SK-N-MC (cell line): ENCODE data around the gene COX11.

ENCODE experiments used
- DNase-seq: peaks from one replicate; pipeline ENCODE4 v3.0.0-alpha.2; 2011; ENCODE audit warnings: low read depth, low spot score
- H3K27ac ChIP-seq: fragments of 200-600 bp; sonication (generic); 2 replicates; pipeline ENCODE4 v1.5.1; 2016; ENCODE audit warnings: mixed run types
- H3K36me3 ChIP-seq: fragments of 200-600 bp; sonication (generic); 2 replicates; pipeline ENCODE4 v1.6.1; 2017; ENCODE audit warnings: antibody characterized with exemption, low read length, mixed read lengths; ENCODE audit not compliant: insufficient read depth
- H3K4me3 ChIP-seq: fragments of 200-600 bp; sonication (generic); 2 replicates; pipeline ENCODE4 v1.5.1; 2016
- H3K9ac ChIP-seq: fragments of 200-600 bp; sonication (generic); 2 replicates; pipeline ENCODE4 v1.8.0; 2017; ENCODE audit warnings: mixed run types, mixed read lengths; ENCODE audit not compliant: insufficient read length
- H3K9me3 ChIP-seq: fragments of 200-600 bp; sonication (generic); 2 replicates; pipeline ENCODE4 v1.6.1; 2017; ENCODE audit warnings: low read depth, mild to moderate bottlenecking, antibody characterized with exemption, low read length, moderate library complexity, mixed read lengths
- EZH2 ChIP-seq: fragments of 200-600 bp; sonication (generic); IDR thresholded peaks from one replicate; pipeline ENCODE4 v1.6.1; 2017; ENCODE audit warnings: antibody characterized with exemption
- FOXP2 ChIP-seq: optimal IDR thresholded peaks from 2 replicates; pipeline ENCODE3; 2011; ENCODE audit warnings: mild to moderate bottlenecking, moderate library complexity; ENCODE audit not compliant: insufficient read depth; ENCODE audit errors: extremely low read length, control extremely low read depth
- POLR2AphosphoS5 ChIP-seq: IDR thresholded peaks from 2 replicates; pipeline ENCODE4 v1.6.1; 2012; ENCODE audit warnings: mild to moderate bottlenecking, low read depth, low read length, borderline replicate concordance

The COX11 gene

DNA sequence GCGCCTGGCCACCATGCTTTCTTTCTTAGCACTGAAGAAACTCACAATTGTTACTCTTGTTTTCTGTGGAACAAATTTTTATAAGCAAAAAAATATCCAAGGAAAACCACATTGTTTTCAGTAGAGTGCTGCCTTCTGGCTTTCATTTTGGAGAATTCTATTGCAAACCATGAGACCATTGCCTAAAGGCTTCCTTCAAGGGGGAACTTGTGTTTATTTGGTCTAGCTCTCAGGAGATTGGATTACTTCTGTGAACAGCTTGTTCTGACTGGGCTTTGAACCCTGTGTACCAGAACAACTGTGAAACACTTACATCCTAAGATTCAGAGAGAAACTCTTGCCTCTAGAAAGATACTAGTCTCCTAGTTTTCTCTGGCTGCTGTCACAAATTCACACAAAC is 35.7 kb downstream of the COX11 start:
- Histone ChIP-seq H3K36me3 (peaks cover 79% of the 10 kb centered on the region), H3K27ac (no peak overlapping the region), H3K4me3 (no peak overlapping the region), H3K9me3 (no peaks in the 10 kb centered on the region), H3K9ac (no peak overlapping the region)
- DNase-seq = no peak
- no peak for TF ChIP-seq EZH2
- no peak for TF ChIP-seq FOXP2
- no peak for TF ChIP-seq POLR2AphosphoS5

DNA sequence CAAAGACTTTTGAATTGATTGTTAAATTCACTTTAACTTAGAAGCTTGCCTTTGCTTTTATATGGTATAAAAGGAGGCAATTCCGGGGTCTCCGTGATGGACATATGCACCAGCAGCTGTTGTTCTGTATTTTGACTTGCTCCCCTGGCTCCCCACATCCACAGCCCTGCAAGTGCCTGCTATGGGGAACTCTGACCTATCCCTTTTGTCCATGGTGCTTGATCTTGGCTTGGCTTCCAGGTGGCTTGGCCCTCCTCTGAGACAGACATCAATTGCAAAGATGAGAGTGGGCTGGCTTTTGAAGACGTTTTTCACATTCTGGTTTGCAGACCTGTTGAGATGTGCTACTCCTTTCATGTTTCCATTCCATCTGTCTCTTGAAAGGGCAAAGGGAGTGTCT is 40.9 kb downstream of the COX11 start:
- no peak for TF ChIP-seq FOXP2
- TF ChIP-seq POLR2AphosphoS5 = no peak
- TF ChIP-seq EZH2 = no peak
- DNase-seq = no peak
- H3K36me3 ChIP-seq = peaks cover 63% of the 10 kb centered on the region
- no peak overlapping the region for H3K27ac ChIP-seq
- H3K9me3 ChIP-seq = no peaks in the 10 kb centered on the region
- H3K9ac ChIP-seq = no peak overlapping the region
- no peak overlapping the region for H3K4me3 ChIP-seq

DNA sequence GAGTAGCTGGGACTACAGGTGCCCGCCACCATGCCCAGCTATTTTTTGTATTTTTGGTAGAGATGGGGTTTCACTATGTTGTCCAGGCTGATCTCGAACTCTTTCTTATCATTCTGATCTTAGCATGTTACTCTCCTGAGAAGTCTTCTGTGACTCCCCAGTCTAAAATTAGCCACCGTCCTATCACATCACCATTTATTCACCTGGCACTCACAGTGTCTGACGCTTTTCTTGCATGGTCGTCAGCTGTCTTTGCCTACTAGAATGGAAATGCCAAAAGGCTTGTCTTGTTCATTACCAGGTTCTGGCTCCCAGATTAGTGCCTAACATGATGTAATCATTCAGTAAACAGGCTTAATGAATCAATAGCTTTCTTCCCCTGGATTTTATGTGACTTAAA is 44.0 kb downstream of the COX11 start:
- no peak overlapping the region for H3K27ac ChIP-seq
- no peaks in the 10 kb centered on the region for H3K9me3 ChIP-seq
- TF ChIP-seq EZH2 (no peak), POLR2AphosphoS5 (no peak), FOXP2 (no peak)
- H3K4me3 ChIP-seq = no peak overlapping the region
- DNase-seq = no peak
- H3K36me3 ChIP-seq = peaks cover 55% of the 10 kb centered on the region
- H3K9ac ChIP-seq = no peak overlapping the region

DNA sequence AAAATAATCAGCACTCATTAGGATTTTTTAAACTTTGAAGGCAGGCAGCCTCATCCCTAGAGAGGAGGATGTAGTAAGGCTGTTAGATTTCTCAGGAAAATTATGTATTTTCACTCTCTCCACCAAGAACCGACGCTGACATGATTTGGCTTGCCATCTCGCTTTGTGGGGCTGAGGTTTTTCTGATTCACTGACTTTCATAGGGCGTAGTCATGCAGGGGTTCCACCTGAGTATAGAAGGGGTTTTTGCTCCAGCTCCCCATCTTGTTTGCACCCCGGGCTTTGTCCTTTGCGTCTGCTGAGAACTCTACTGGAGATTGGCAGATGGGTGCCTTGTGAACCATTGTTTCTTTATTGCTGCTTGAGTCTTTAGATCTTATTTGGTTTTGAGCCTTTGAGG is 47.6 kb downstream of the COX11 start:
- TF ChIP-seq FOXP2 (no peak), EZH2 (no peak), POLR2AphosphoS5 (no peak)
- H3K27ac ChIP-seq = no peak overlapping the region
- H3K9ac ChIP-seq = no peak overlapping the region
- no peak for DNase-seq
- H3K9me3 ChIP-seq = peaks cover 11% of the 10 kb centered on the region; the same call in 1 of the 2 replicates
- no peak overlapping the region for H3K4me3 ChIP-seq
- H3K36me3 ChIP-seq = peaks cover 60% of the 10 kb centered on the region

DNA sequence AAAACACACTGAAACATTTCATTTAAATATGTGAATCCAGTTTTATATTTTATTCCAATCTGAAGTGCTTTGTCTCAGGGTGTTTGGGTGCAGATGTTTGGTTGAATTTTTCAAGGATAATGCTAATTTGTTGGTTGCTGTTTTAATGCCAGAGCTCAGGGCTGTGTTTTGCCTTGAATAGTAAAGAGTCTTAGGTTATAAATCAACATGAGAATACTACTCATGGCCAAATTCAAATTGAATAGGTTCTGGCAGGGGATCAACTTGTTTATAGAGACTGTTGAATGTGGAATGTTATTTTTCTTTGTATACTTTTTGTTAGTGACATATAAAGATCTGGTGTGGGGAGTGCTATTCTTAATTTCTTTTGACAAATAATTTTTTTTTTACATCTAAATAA is 49.0 kb downstream of the COX11 start:
- H3K36me3 ChIP-seq = peaks cover 67% of the 10 kb centered on the region
- peaks cover 21% of the 10 kb centered on the region; the same call in 1 of the 2 replicates for H3K9me3 ChIP-seq
- H3K4me3 ChIP-seq = no peak overlapping the region
- H3K9ac ChIP-seq = no peak overlapping the region
- TF ChIP-seq FOXP2 (no peak), EZH2 (no peak), POLR2AphosphoS5 (no peak)
- DNase-seq = no peak
- H3K27ac ChIP-seq = no peak overlapping the region

DNA sequence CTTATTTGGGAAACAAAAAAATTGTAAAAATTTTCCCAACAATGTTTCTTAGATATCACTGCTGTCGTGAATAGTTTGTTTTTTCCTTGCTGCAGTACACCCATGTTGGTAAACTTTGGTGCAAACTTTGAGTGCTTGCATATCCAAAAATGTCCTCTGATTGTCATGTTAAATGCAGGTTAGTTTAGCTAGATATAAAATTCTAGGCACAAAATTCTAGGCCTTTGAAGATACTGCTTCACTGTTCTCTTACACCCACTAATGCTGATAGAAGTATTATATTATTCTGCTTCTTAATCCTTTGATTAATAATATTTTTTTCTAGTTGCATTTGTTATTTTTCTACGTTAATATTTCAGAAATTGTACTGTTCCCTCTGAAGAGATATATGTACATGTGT is 51.7 kb downstream of the COX11 start:
- Histone ChIP-seq H3K27ac (no peak overlapping the region), H3K9me3 (peaks cover 21% of the 10 kb centered on the region; the same call in 1 of the 2 replicates), H3K36me3 (peaks cover 86% of the 10 kb centered on the region), H3K4me3 (no peak overlapping the region), H3K9ac (no peak overlapping the region)
- TF ChIP-seq POLR2AphosphoS5 = no peak
- no peak for TF ChIP-seq EZH2
- no peak for TF ChIP-seq FOXP2
- DNase-seq = no peak
